ENCODE measurements around the gene KRTAP4-5.
"Not testable (repeated sequence)": the region's sequence is repeated elsewhere in the genome, so short reads cannot be mapped to it uniquely, and the experiment has no call there.

- not testable (repeated sequence) for TF ChIP-seq CTCF, POLR2A (IDR thresholded peaks at IDR 0.05)
These were observed 44.3 kb downstream of the KRTAP4-5 start, which contains the start of gene KRTAP4-9 for GRCh38 chr17:41105347-41105746.
